NCI-H1417 treated with DMSO at 0.1 percent for 48 hours (cell line): ENCODE data around the gene FAM167B.

ENCODE experiments used
- DNase-seq: peaks from one replicate; lab custom pipeline; 2025; lab: John Stamatoyannopoulos, UW

Gene FAM167B

GRCh38 chr1:32223683-32224082 is 23.3 kb upstream of the FAM167B start:
- no peak for DNase-seq

GRCh38 chr1:32224285-32224684 is 22.7 kb upstream of the FAM167B start:
- DNase-seq = no peak

GRCh38 chr1:32228771-32229170 is 18.3 kb upstream of the FAM167B start:
- DNase-seq = no peak

- DNase-seq = no peak
Observed at GRCh38 chr1:32231843-32232432, 15.1 kb upstream of the FAM167B start.

GRCh38 chr1:32232558-32233304 is 14.3 kb upstream of the FAM167B start:
- no peak for DNase-seq

- no peak for DNase-seq
Observed at GRCh38 chr1:32234792-32235191, 12.2 kb upstream of the FAM167B start.

GRCh38 chr1:32239337-32239736 is 7.7 kb upstream of the FAM167B start:
- no peak for DNase-seq

- no peak for DNase-seq
Observed at GRCh38 chr1:32239790-32240139, 7.3 kb upstream of the FAM167B start.

- DNase-seq = peak; percentile 42
Observed at GRCh38 chr1:32240140-32240951, 6.7 kb upstream of the FAM167B start.

- DNase-seq = no peak
Observed at GRCh38 chr1:32241001-32241763, 5.8 kb upstream of the FAM167B start.

- no peak for DNase-seq
Observed at GRCh38 chr1:32242341-32242851, 4.6 kb upstream of the FAM167B start.

GRCh38 chr1:32247452-32247851 is 430 bp downstream of the FAM167B start:
- no peak for DNase-seq

GRCh38 chr1:32247983-32248889 is 1.2 kb downstream of the FAM167B start:
- no peak for DNase-seq

- no peak for DNase-seq
Observed at GRCh38 chr1:32249831-32250525, 3.0 kb downstream of the FAM167B start.

GRCh38 chr1:32250893-32251716 is 4.1 kb downstream of the FAM167B start, which contains the start of gene LCK:
TSS of gene LCK (plus strand) at chr1:32251265. CDS start at chr1:32274330, 23,065 bp downstream.
- no peak for DNase-seq

GRCh38 chr1:32255072-32256071 is 8.3 kb downstream of the FAM167B start:
- DNase-seq = no peak

GRCh38 chr1:32256473-32257226 is 9.6 kb downstream of the FAM167B start:
- DNase-seq = no peak

GRCh38 chr1:32257227-32257508 is 10.1 kb downstream of the FAM167B start:
- no peak for DNase-seq
